HepG2 (cell line): ENCODE results near the gene WFDC10B.

Source experiments
- ELF4 ChIP-seq: sonication (generic); formaldehyde crosslinking; IDR thresholded peaks from 2 replicates; pipeline ENCODE4 v1.5.0; 2020; ENCODE audit warnings: missing genetic modification reagents, mild to moderate bottlenecking, moderate library complexity, borderline replicate concordance
- ZNF333 ChIP-seq: sonication (generic); formaldehyde crosslinking; IDR thresholded peaks from 2 replicates; pipeline ENCODE4 v1.4.0; 2020; ENCODE audit warnings: mild to moderate bottlenecking, missing genetic modification reagents, borderline replicate concordance

- no peak for TF ChIP-seq ELF4
- no peak for TF ChIP-seq ZNF333 (CRISPR knock-in tag)
Observed at GRCh38 chr20:45751721-45752120, 46.9 kb upstream of the WFDC10B start.
